ENCODE results near the gene NCOA1. TPM values are rescaled to one million over a fixed set of nuclear protein-coding genes. Genes with fewer than 3 reads are reported as not detected.

Gene NCOA1
- total RNA-seq, 1 experiment from 2014 or later = 15.4 TPM

GRCh38 chr2:24791452-24791851 is 300.4 kb downstream of the NCOA1 start:
- intact Hi-C loops (cut with micrococcal nuclease) = loop anchor here (1.0 to 10.0 kb wide), 3 partner anchors 177 to 370 kb away; partner anchors contain the start of gene NCOA1
- Mint-ChIP-seq H3K36me3 (ENCODE audit: insufficient read depth, unreplicated experiment) (peaks cover 10% of the 10 kb centered on the region), H3K27ac (ENCODE audit: low read depth, unreplicated experiment) (no peak overlapping the region), H3K4me3 (ENCODE audit: unreplicated experiment) (no peak overlapping the region), H3K27me3 (ENCODE audit: insufficient read depth, unreplicated experiment) (no peaks in the 10 kb centered on the region), H3K9me3 (ENCODE audit: unreplicated experiment) (no peaks in the 10 kb centered on the region), H3K4me1 (ENCODE audit: insufficient read depth, unreplicated experiment) (peaks cover 19% of the 10 kb centered on the region)
- ChIA-PET POLR2A (interaction anchor here (0.6 kb wide), 1 partner anchor 36 kb away, joined by 3 read pairs; no protein-coding TSS in a partner anchor), CTCF (interaction anchor here (0.6 to 3.7 kb wide), 11 partner anchors 11 to 448 kb away, joined by 3 to 17 read pairs (median 3); no protein-coding TSS in a partner anchor)
- no peak for DNase-seq (ENCODE audit: unreplicated experiment)
- TF ChIP-seq, protein P1, sequence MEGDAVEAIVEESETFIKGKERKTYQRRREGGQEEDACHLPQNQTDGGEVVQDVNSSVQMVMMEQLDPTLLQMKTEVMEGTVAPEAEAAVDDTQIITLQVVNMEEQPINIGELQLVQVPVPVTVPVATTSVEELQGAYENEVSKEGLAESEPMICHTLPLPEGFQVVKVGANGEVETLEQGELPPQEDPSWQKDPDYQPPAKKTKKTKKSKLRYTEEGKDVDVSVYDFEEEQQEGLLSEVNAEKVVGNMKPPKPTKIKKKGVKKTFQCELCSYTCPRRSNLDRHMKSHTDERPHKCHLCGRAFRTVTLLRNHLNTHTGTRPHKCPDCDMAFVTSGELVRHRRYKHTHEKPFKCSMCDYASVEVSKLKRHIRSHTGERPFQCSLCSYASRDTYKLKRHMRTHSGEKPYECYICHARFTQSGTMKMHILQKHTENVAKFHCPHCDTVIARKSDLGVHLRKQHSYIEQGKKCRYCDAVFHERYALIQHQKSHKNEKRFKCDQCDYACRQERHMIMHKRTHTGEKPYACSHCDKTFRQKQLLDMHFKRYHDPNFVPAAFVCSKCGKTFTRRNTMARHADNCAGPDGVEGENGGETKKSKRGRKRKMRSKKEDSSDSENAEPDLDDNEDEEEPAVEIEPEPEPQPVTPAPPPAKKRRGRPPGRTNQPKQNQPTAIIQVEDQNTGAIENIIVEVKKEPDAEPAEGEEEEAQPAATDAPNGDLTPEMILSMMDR (IDR thresholded peaks at IDR 0.05; ENCODE audit: unreplicated experiment) = no peak
- BruUV-seq (replicated peaks) = no TSS peak

DNA sequence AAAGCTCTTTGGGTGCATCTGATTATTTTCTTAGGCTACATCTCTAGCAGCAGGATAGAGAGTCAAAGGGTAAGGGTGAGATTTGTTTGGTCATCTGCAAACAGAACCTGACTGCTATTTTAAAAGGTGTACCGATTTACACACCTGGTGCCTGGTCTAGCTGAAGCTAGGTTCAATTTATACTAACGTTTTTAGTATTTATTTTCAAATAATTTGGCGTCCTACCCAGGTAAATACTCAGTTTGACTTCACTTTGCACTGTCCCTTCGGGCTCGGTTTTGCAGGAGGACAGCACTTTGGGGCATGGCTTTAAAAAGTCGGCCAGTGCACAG is 301.5 kb downstream of the NCOA1 start:
- Mint-ChIP-seq H3K27me3 (ENCODE audit: insufficient read depth, unreplicated experiment) (no peaks in the 10 kb centered on the region), H3K36me3 (ENCODE audit: insufficient read depth, unreplicated experiment) (peaks cover 16% of the 10 kb centered on the region), H3K4me3 (ENCODE audit: unreplicated experiment) (peak overlapping the region; percentile 90), H3K9me3 (ENCODE audit: unreplicated experiment) (no peaks in the 10 kb centered on the region), H3K4me1 (ENCODE audit: insufficient read depth, unreplicated experiment) (peaks cover 30% of the 10 kb centered on the region), H3K27ac (ENCODE audit: low read depth, unreplicated experiment) (peak overlapping the region; percentile 95)
- intact Hi-C loops (cut with micrococcal nuclease) = loop anchor here (1.0 to 10.0 kb wide), 3 partner anchors 35 to 300 kb away; partner anchors contain the start of gene NCOA1
- POLR2A ChIA-PET = interaction anchor here (0.6 to 1.8 kb wide), 14 partner anchors 13 to 716 kb away, joined by 3 to 8 read pairs (median 4); partner anchors contain the start of gene SF3B6
- TF ChIP-seq, protein P1 (IDR thresholded peaks at IDR 0.05; ENCODE audit: unreplicated experiment) = no peak
- TSS peak; percentile 69 for BruUV-seq (replicated peaks)
- CTCF ChIA-PET = interaction anchor here (0.5 to 3.7 kb wide), 18 partner anchors 9 to 806 kb away, joined by 3 to 17 read pairs (median 3); no protein-coding TSS in a partner anchor
- no peak for DNase-seq (ENCODE audit: unreplicated experiment)

GRCh38 chr2:24792874-24793760 is 302.1 kb downstream of the NCOA1 start, which contains the start of the genes CENPO and PTRHD1:
Gene CENPO, plus strand, starts transcription at chr2:24793425. Its CDS starts 495 bp downstream, at chr2:24793920.
Gene PTRHD1, minus strand, starts transcription at chr2:24793391. Its CDS starts 14 bp downstream, at chr2:24793377.
- intact Hi-C loops (cut with micrococcal nuclease) = loop anchor here (1.0 to 10.0 kb wide), 3 partner anchors 34 to 301 kb away; partner anchors contain the start of gene NCOA1
- POLR2A ChIA-PET = interaction anchor here (0.6 to 1.8 kb wide), 15 partner anchors 13 to 717 kb away, joined by 3 to 8 read pairs (median 4); partner anchors contain the start of gene SF3B6
- TF ChIP-seq, protein P1 (IDR thresholded peaks at IDR 0.05; ENCODE audit: unreplicated experiment) = peak; percentile 64
- peak; percentile 96 for DNase-seq (ENCODE audit: unreplicated experiment)
- Mint-ChIP-seq H3K36me3 (ENCODE audit: insufficient read depth, unreplicated experiment) (peaks cover 16% of the 10 kb centered on the region), H3K4me3 (ENCODE audit: unreplicated experiment) (peak within 1 kb of the TSS; percentile 90), H3K9me3 (ENCODE audit: unreplicated experiment) (no peaks in the 10 kb centered on the region), H3K27ac (ENCODE audit: low read depth, unreplicated experiment) (peak within 1 kb of the TSS; percentile 95), H3K4me1 (ENCODE audit: insufficient read depth, unreplicated experiment) (peaks cover 32% of the 10 kb centered on the region), H3K27me3 (ENCODE audit: insufficient read depth, unreplicated experiment) (no peaks in the 10 kb centered on the region)
- BruUV-seq (replicated peaks) = no TSS peak
- CTCF ChIA-PET = interaction anchor here (0.5 to 3.7 kb wide), 20 partner anchors 10 to 807 kb away, joined by 3 to 17 read pairs (median 3); no protein-coding TSS in a partner anchor

Measured in MCF 10A (cell line).